GM12878 (cell line): ENCODE results near the gene CCDC85A. TPM values are rescaled to one million over a fixed set of nuclear protein-coding genes. Genes with fewer than 3 reads are reported as not detected.

Experiments used
- ATAC-seq: fragments of 200-7000 bp; cut with Tn5 transposase; 3 replicates; pipeline ENCODE4 v1.9.1; 2020; ENCODE audit warnings: mild to moderate bottlenecking, moderate library complexity
- BruUV-seq: library from RNA; stranded (reverse); fragments of 400-500 nt; replicated peaks from 2 replicates; lab custom pipeline; 2021; lab: Mats Ljungman, UMichigan
- CTCF ChIA-PET: fragments of 300-600 bp; sonication (Branson Sonifier 250); formaldehyde crosslinking; extraction: SDS; loops from one replicate; lab custom pipeline; 2021; ENCODE audit warnings: inconsistent platforms; lab: Yijun Ruan, JAX
- POLR2A ChIA-PET: fragments of 350-600 bp; formaldehyde crosslinking; extraction: SDS; loops from one replicate; lab custom pipeline; 2021; ENCODE audit warnings: inconsistent platforms; lab: Charles Lee
- RAD21 ChIA-PET: fragments of 300-600 bp; sonication (Branson Sonifier 250); formaldehyde crosslinking; loops from one replicate; lab custom pipeline; 2023; ENCODE audit warnings: antibody characterized with exemption; ENCODE audit not compliant: unreplicated experiment; lab: Charles Lee
- SMC1A ChIA-PET: fragments of 300-600 bp; sonication (Branson Sonifier 250); formaldehyde crosslinking; loops from one replicate; lab custom pipeline; 2023; ENCODE audit not compliant: unreplicated experiment, uncharacterized antibody; lab: Charles Lee
- DNase-seq: peaks from one replicate; pipeline ENCODE4 v3.0.0-alpha.2; 2011; ENCODE audit warnings: low read depth, low spot score
- FAIRE-seq: peaks from 3 replicates; lab custom pipeline; 2011; peaks lifted over from hg19 to GRCh38; lab: Jason Lieb, UNC
- H2AFZ ChIP-seq: 2 replicates; pipeline ENCODE4 v1.6.0; 2011; ENCODE audit warnings: low read depth, low read length, control low read depth; ENCODE audit not compliant: control insufficient read depth
- H3K27ac ChIP-seq: 2 replicates; pipeline ENCODE4 v1.5.1; 2011; ENCODE audit warnings: control low read depth; ENCODE audit not compliant: control insufficient read depth, insufficient read depth
- H3K27me3 ChIP-seq, 2 experiments: replicated peaks in 1 of 2; 2 replicates each; pipeline versions ENCODE4 v1.6.0 to v1.6.1; 2011; ENCODE audit warnings: low read length in 1 of 2; ENCODE audit not compliant: control insufficient read depth in 2 of 2, insufficient read depth in 2 of 2
- H3K36me3 ChIP-seq, 2 experiments: 2 replicates each; pipeline ENCODE4 v1.5.1; 2011; ENCODE audit warnings: low read length in 1 of 2; ENCODE audit not compliant: control insufficient read depth in 2 of 2, insufficient read depth in 2 of 2
- H3K4me1 ChIP-seq: 2 replicates; pipeline ENCODE4 v1.6.1; 2011; ENCODE audit warnings: mild to moderate bottlenecking, low read length, moderate library complexity, mixed read lengths; ENCODE audit not compliant: control insufficient read depth, insufficient read depth
- H3K4me2 ChIP-seq: 2 replicates; pipeline ENCODE4 v1.6.0; 2011; ENCODE audit warnings: control low read depth; ENCODE audit not compliant: control insufficient read depth, insufficient read depth
- H3K4me3 ChIP-seq: fragments of 200-600 bp; sonication (generic); 2 replicates; pipeline ENCODE4 v1.5.1; 2016
- H3K79me2 ChIP-seq: 2 replicates; pipeline ENCODE4 v1.6.0; 2011; ENCODE audit warnings: low read length; ENCODE audit not compliant: control insufficient read depth, insufficient read depth
- H3K9ac ChIP-seq: 2 replicates; pipeline ENCODE4 v1.8.0; 2011; ENCODE audit warnings: low read length, control low read depth, mixed read lengths; ENCODE audit not compliant: control insufficient read depth, insufficient read depth
- H3K9me3 ChIP-seq: replicated peaks from 3 replicates; pipeline ENCODE4 v1.5.1; 2011; ENCODE audit warnings: mild to moderate bottlenecking, low read length; ENCODE audit not compliant: control insufficient read depth, insufficient read depth
- H4K20me1 ChIP-seq: 2 replicates; pipeline ENCODE4 v1.6.0; 2011; ENCODE audit not compliant: control insufficient read depth, insufficient read depth
- CBX5 ChIP-seq: sonication (generic); IDR thresholded peaks from 2 replicates; pipeline ENCODE4 v1.6.1; 2016; ENCODE audit warnings: low read depth, moderate library complexity, mild to moderate bottlenecking, inconsistent platforms
- CREB1 ChIP-seq: IDR thresholded peaks from 2 replicates; pipeline ENCODE4 v1.6.1; 2012; ENCODE audit warnings: low read depth, mild to moderate bottlenecking, inconsistent platforms
- EZH2 ChIP-seq: IDR thresholded peaks from 2 replicates; pipeline ENCODE4 v1.6.1; 2012; ENCODE audit warnings: low read depth, mild to moderate bottlenecking, control low read depth, inconsistent platforms, low read length, borderline replicate concordance; ENCODE audit not compliant: control insufficient read depth
- MTA3 ChIP-seq: IDR thresholded peaks from 2 replicates; pipeline ENCODE4 v1.6.1; 2012; ENCODE audit warnings: low read length, inconsistent platforms, borderline replicate concordance
- NFXL1 ChIP-seq: fragments of 450-650 bp; IDR thresholded peaks from 2 replicates; pipeline ENCODE4 v1.6.1; 2017; ENCODE audit warnings: antibody characterized with exemption, mild to moderate bottlenecking, borderline replicate concordance
- POLR2AphosphoS5 ChIP-seq: IDR thresholded peaks from 2 replicates; pipeline ENCODE4 v1.6.1; 2011; ENCODE audit warnings: mild to moderate bottlenecking, low read length, inconsistent platforms
- SREBF2 ChIP-seq: IDR thresholded peaks from 2 replicates; pipeline ENCODE4 v1.6.1; 2012; ENCODE audit warnings: mild to moderate bottlenecking, low read length
- STAT3 ChIP-seq: IDR thresholded peaks from 2 replicates; pipeline ENCODE4 v1.6.1; 2011; ENCODE audit warnings: low read depth, low read length, improper control_type of control experiment
- ZNF217 ChIP-seq: fragments of 450-650 bp; IDR thresholded peaks from 2 replicates; pipeline ENCODE4 v1.6.1; 2017; ENCODE audit warnings: antibody characterized with exemption, mild to moderate bottlenecking
- ZNF622 ChIP-seq: fragments of 450-650 bp; IDR thresholded peaks from 2 replicates; pipeline ENCODE4 v1.6.1; 2017; ENCODE audit warnings: mild to moderate bottlenecking, inconsistent platforms
- WGBS: methylation state at CpG from one replicate; pipeline ENCODE4 v1.1.6; 2016; ENCODE audit warnings: low lambda C conversion rate; ENCODE audit not compliant: insufficient replicate concordance, insufficient coverage; ENCODE audit errors: missing lambda C conversion rate; 5-methylcytosine and 5-hydroxymethylcytosine counted together
- in situ Hi-C: fragments of 300-500 bp; cut with MboI; formaldehyde crosslinking; loops from 9 replicates; pipeline ENCODE4 v1.14.3; 2018; ENCODE audit warnings: mixed read lengths
- intact Hi-C: fragments of 100-400 bp; cut with micrococcal nuclease; formaldehyde crosslinking; loops from one replicate; pipeline ENCODE4 v1.14.2; 2022; ENCODE audit not compliant: unreplicated experiment
- polyA plus RNA-seq, 11 experiments: library from polyadenylated mRNA; depleted of rRNA in 4 of 11; unstranded in 6 of 11; stranded (reverse) in 5 of 11; fragments of >200 nt; fragmentation: Nextera tagmentation in 4 of 11; fragmentation: Illumina TruSeq in 1 of 11; extraction: Ambion mirVana in 4 of 11; extraction: Trizol in 1 of 11; gene quantifications; 1 replicate in 1 of 11; 2 replicates in 10 of 11; pipeline versions ENCODE4 v1.2.1 to v1.2.3, GENCODE V29; 2011 to 2016; ENCODE audit warnings: inconsistent platforms in 2 of 11, missing spikeins in 2 of 11, low read depth in 1 of 11
- total RNA-seq, 4 experiments: library from RNA; depleted of rRNA in 3 of 4; stranded (reverse); fragments of >200 nt in 3 of 4; fragmentation: Illumina TruSeq in 1 of 4; extraction: Trizol in 1 of 4; gene quantifications; 2 replicates each; pipeline versions ENCODE4 v1.2.1 to v1.2.3, GENCODE V29; 2013 to 2021
- TF ChIP-seq, protein P1 (sequence below): fragments of 450-650 bp; formaldehyde crosslinking; IDR thresholded peaks from 2 replicates; pipeline ENCODE4 v1.5.0; 2022; ENCODE audit warnings: mild to moderate bottlenecking, missing genetic modification characterization
- TF ChIP-seq, protein P2 (sequence below): fragments of 450-650 bp; IDR thresholded peaks from 2 replicates; pipeline ENCODE4 v1.6.1; 2017; ENCODE audit warnings: mild to moderate bottlenecking, moderate library complexity
- TF ChIP-seq, protein P3 (sequence below): IDR thresholded peaks from 2 replicates; pipeline ENCODE4 v1.6.1; 2012; ENCODE audit warnings: mild to moderate bottlenecking, low read depth, low read length

CCDC85A gene
- total and polyA plus RNA-seq, 10 of the 15 experiments (the other 5 are each of a cell fraction or from before 2014, with no cell fraction given) = 0.02 to 0.57 (median 0.04) TPM; not detected in 7

DNA sequence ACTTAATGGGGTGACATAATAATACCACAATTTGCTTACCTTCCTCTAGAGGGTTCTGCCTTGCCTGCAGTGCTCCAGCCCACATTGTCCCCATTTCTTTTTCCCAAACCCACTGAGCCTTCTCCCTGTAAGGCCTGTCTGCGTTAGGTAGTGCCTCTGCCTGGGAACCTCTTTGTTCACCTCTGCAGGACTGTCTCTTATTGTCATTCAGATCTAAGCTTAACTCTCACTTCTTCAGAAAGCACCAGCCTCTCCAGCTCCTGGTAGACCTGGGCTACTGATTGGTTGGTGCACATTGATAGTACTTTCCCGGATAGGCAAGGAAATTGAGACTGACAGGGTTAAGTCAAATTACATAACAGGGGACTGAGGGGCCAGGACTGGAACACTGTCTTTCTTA, 49.1 kb downstream of the CCDC85A start (continued):
- TF ChIP-seq, protein P1, sequence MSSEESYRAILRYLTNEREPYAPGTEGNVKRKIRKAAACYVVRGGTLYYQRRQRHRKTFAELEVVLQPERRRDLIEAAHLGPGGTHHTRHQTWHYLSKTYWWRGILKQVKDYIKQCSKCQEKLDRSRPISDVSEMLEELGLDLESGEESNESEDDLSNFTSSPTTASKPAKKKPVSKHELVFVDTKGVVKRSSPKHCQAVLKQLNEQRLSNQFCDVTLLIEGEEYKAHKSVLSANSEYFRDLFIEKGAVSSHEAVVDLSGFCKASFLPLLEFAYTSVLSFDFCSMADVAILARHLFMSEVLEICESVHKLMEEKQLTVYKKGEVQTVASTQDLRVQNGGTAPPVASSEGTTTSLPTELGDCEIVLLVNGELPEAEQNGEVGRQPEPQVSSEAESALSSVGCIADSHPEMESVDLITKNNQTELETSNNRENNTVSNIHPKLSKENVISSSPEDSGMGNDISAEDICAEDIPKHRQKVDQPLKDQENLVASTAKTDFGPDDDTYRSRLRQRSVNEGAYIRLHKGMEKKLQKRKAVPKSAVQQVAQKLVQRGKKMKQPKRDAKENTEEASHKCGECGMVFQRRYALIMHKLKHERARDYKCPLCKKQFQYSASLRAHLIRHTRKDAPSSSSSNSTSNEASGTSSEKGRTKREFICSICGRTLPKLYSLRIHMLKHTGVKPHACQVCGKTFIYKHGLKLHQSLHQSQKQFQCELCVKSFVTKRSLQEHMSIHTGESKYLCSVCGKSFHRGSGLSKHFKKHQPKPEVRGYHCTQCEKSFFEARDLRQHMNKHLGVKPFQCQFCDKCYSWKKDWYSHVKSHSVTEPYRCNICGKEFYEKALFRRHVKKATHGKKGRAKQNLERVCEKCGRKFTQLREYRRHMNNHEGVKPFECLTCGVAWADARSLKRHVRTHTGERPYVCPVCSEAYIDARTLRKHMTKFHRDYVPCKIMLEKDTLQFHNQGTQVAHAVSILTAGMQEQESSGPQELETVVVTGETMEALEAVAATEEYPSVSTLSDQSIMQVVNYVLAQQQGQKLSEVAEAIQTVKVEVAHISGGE (CRISPR knock-in tag) = no peak

DNA sequence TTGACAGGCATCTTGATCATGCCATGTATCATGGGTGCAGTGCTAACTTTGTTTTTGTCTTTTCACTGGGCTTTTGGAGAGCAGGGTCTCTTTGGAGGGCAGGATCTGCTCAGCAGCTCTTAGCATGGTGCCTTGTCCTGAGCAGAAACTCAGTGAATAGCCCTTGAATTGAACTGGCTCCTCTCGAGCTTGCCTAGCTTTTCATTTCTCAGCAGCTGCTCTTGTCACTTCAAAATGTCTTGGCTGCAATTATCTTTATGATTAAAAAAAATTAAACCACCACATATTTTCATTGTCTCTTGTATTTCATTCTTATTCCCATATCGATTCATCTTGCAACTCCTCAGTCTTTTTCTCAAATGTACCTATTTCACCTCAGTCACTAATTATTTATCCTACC, 50.5 kb downstream of the CCDC85A start:
- SMC1A ChIA-PET = no interaction called here
- H3K27ac ChIP-seq = no peak overlapping the region
- no peaks in the 10 kb centered on the region for H4K20me1 ChIP-seq
- POLR2A ChIA-PET = no interaction called here
- DNase-seq = no peak
- ATAC-seq = no peak
- no peak overlapping the region for H2AFZ ChIP-seq
- H3K79me2 ChIP-seq = no peaks in the 10 kb centered on the region
- no peaks in the 10 kb centered on the region for H3K9me3 ChIP-seq
- H3K9ac ChIP-seq = no peak overlapping the region
- H3K4me2 ChIP-seq = no peak overlapping the region
- no peaks in the 10 kb centered on the region for H3K4me1 ChIP-seq
- FAIRE-seq = no peak
- RAD21 ChIA-PET = no interaction called here
- no peak overlapping the region for H3K4me3 ChIP-seq
- CTCF ChIA-PET = interaction anchor here (0.6 kb wide), 1 partner anchor 35 kb away, joined by 3 read pairs; no protein-coding TSS in a partner anchor
- in situ Hi-C loops = no loop called here
- 0% methylated on average over 2 of the region's 2 CpGs for WGBS
- no peaks in the 10 kb centered on the region for H3K27me3 ChIP-seq
- BruUV-seq = no TSS peak
- intact Hi-C loops = no loop called here
- no peaks in the 10 kb centered on the region for H3K36me3 ChIP-seq
- TF ChIP-seq POLR2AphosphoS5 = no peak
- TF ChIP-seq, protein P2, sequence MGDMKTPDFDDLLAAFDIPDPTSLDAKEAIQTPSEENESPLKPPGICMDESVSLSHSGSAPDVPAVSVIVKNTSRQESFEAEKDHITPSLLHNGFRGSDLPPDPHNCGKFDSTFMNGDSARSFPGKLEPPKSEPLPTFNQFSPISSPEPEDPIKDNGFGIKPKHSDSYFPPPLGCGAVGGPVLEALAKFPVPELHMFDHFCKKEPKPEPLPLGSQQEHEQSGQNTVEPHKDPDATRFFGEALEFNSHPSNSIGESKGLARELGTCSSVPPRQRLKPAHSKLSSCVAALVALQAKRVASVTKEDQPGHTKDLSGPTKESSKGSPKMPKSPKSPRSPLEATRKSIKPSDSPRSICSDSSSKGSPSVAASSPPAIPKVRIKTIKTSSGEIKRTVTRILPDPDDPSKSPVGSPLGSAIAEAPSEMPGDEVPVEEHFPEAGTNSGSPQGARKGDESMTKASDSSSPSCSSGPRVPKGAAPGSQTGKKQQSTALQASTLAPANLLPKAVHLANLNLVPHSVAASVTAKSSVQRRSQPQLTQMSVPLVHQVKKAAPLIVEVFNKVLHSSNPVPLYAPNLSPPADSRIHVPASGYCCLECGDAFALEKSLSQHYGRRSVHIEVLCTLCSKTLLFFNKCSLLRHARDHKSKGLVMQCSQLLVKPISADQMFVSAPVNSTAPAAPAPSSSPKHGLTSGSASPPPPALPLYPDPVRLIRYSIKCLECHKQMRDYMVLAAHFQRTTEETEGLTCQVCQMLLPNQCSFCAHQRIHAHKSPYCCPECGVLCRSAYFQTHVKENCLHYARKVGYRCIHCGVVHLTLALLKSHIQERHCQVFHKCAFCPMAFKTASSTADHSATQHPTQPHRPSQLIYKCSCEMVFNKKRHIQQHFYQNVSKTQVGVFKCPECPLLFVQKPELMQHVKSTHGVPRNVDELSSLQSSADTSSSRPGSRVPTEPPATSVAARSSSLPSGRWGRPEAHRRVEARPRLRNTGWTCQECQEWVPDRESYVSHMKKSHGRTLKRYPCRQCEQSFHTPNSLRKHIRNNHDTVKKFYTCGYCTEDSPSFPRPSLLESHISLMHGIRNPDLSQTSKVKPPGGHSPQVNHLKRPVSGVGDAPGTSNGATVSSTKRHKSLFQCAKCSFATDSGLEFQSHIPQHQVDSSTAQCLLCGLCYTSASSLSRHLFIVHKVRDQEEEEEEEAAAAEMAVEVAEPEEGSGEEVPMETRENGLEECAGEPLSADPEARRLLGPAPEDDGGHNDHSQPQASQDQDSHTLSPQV = no peak
- no peak for TF ChIP-seq EZH2
- TF ChIP-seq NFXL1 = no peak
- no peak for TF ChIP-seq SREBF2
- no peak for TF ChIP-seq ZNF622
- no peak for TF ChIP-seq CBX5
- no peak for TF ChIP-seq MTA3
- TF ChIP-seq STAT3 = no peak
- no peak for TF ChIP-seq ZNF217
- TF ChIP-seq, protein P3, sequence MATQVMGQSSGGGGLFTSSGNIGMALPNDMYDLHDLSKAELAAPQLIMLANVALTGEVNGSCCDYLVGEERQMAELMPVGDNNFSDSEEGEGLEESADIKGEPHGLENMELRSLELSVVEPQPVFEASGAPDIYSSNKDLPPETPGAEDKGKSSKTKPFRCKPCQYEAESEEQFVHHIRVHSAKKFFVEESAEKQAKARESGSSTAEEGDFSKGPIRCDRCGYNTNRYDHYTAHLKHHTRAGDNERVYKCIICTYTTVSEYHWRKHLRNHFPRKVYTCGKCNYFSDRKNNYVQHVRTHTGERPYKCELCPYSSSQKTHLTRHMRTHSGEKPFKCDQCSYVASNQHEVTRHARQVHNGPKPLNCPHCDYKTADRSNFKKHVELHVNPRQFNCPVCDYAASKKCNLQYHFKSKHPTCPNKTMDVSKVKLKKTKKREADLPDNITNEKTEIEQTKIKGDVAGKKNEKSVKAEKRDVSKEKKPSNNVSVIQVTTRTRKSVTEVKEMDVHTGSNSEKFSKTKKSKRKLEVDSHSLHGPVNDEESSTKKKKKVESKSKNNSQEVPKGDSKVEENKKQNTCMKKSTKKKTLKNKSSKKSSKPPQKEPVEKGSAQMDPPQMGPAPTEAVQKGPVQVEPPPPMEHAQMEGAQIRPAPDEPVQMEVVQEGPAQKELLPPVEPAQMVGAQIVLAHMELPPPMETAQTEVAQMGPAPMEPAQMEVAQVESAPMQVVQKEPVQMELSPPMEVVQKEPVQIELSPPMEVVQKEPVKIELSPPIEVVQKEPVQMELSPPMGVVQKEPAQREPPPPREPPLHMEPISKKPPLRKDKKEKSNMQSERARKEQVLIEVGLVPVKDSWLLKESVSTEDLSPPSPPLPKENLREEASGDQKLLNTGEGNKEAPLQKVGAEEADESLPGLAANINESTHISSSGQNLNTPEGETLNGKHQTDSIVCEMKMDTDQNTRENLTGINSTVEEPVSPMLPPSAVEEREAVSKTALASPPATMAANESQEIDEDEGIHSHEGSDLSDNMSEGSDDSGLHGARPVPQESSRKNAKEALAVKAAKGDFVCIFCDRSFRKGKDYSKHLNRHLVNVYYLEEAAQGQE = no peak
- no peak for TF ChIP-seq CREB1
